A673 (cell line): ENCODE measurements around the gene OVAAL. TPM values are rescaled to one million over a fixed set of nuclear protein-coding genes. Genes with fewer than 3 reads are reported as not detected.

Experiments
- BruUV-seq: library from RNA; stranded (reverse); fragments of 400-500 nt; replicated peaks from 2 replicates; lab custom pipeline; 2021; lab: Mats Ljungman, UMichigan
- CTCF ChIA-PET: fragments of 300-600 bp; sonication (Branson Sonifier 250); formaldehyde crosslinking; loops from one replicate; lab custom pipeline; 2022; ENCODE audit warnings: antibody characterized with exemption; lab: Charles Lee
- POLR2A ChIA-PET: fragments of 300-600 bp; sonication (Branson Sonifier 250); formaldehyde crosslinking; loops from one replicate; lab custom pipeline; 2022; ENCODE audit warnings: antibody characterized with exemption; ENCODE audit not compliant: low non-redundant PET; lab: Charles Lee
- DNase-seq: peaks from one replicate; pipeline ENCODE4 v3.0.0-alpha.2; 2015; ENCODE audit warnings: low spot score
- H3K27ac ChIP-seq: fragments of 200-600 bp; sonication (generic); 2 replicates; pipeline ENCODE4 v1.5.1; 2016; ENCODE audit warnings: mixed run types, low read depth, mild to moderate bottlenecking, mixed read lengths, antibody characterized with exemption, low read length; ENCODE audit not compliant: poor library complexity, severe bottlenecking
- H3K27me3 ChIP-seq: fragments of 200-600 bp; sonication (generic); replicated peaks from 2 replicates; pipeline ENCODE4 v1.6.1; 2017; ENCODE audit warnings: mixed run types, low read depth, mild to moderate bottlenecking, mixed read lengths, antibody characterized with exemption, low read length; ENCODE audit not compliant: insufficient read depth, poor library complexity
- H3K36me3 ChIP-seq: fragments of 200-600 bp; sonication (generic); 2 replicates; pipeline ENCODE4 v1.6.1; 2016; ENCODE audit warnings: mixed run types, mild to moderate bottlenecking, mixed read lengths, antibody characterized with exemption, low read length; ENCODE audit not compliant: insufficient read depth, poor library complexity, severe bottlenecking
- H3K4me1 ChIP-seq: fragments of 200-600 bp; sonication (generic); 2 replicates; pipeline ENCODE4 v1.6.1; 2017; ENCODE audit warnings: mixed run types, mild to moderate bottlenecking, mixed read lengths, antibody characterized with exemption, low read length; ENCODE audit not compliant: insufficient read depth, poor library complexity, severe bottlenecking
- H3K4me3 ChIP-seq: fragments of 200-600 bp; sonication (generic); 2 replicates; pipeline ENCODE4 v1.5.1; 2016; ENCODE audit warnings: low read depth, mixed run types, mild to moderate bottlenecking, mixed read lengths, low read length; ENCODE audit not compliant: poor library complexity, severe bottlenecking
- H3K9me3 ChIP-seq: fragments of 200-600 bp; sonication (generic); 2 replicates; pipeline ENCODE4 v1.6.1; 2016; ENCODE audit warnings: mixed run types, low read depth, mild to moderate bottlenecking, mixed read lengths, antibody characterized with exemption, low read length; ENCODE audit not compliant: poor library complexity, severe bottlenecking
- CTCF ChIP-seq: fragments of 300-800, 200-600 bp; sonication (generic); conservative IDR thresholded peaks from 2 replicates; pipeline ENCODE4 v1.5.1; 2017; ENCODE audit warnings: low read depth, mild to moderate bottlenecking, antibody characterized with exemption, low read length, moderate library complexity, mixed read lengths
- EZH2 ChIP-seq: fragments of 200-600 bp; sonication (generic); IDR thresholded peaks from 2 replicates; pipeline ENCODE4 v1.6.1; 2017; ENCODE audit warnings: borderline replicate concordance, low read depth, mild to moderate bottlenecking, mixed read lengths, antibody characterized with exemption, low read length; ENCODE audit not compliant: poor library complexity, severe bottlenecking
- intact Hi-C: fragments of 100-400 bp; cut with micrococcal nuclease; formaldehyde crosslinking; loops from one replicate; pipeline ENCODE4 v1.10.0; 2022; ENCODE audit not compliant: unreplicated experiment
- total RNA-seq: library from RNA; stranded (reverse); gene quantifications from 2 replicates; pipeline ENCODE4 v1.2.3, GENCODE V29; 2021

OVAAL gene
- total RNA-seq, 1 experiment from 2014 or later, result not detected

DNA sequence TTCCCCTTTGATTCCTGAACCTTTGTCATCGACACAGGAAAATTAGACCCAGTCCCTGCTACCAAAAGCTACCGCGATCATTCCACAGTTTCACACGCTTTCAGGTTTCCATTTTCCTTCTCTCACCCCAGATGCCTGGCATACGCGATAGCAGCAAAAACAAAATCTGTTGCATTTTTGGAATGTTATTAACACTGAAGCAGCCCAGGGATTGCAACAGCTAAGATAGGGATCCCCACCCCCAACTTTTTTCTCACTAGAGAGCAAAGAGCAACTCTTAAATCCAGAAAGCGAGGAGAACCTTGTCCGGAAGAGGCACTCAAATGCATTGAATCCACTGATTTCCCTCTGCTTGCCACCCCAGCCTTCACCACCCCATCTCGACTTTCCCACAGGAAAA, 8.9 kb downstream of the OVAAL start:
- no TSS peak for BruUV-seq
- ChIA-PET CTCF (no interaction called here), POLR2A (no interaction called here)
- Histone ChIP-seq H3K27ac (no peak overlapping the region), H3K9me3 (no peaks in the 10 kb centered on the region), H3K36me3 (no peaks in the 10 kb centered on the region), H3K4me3 (no peak overlapping the region), H3K27me3 (no peaks in the 10 kb centered on the region), H3K4me1 (no peaks in the 10 kb centered on the region)
- no peak for TF ChIP-seq EZH2
- no peak for TF ChIP-seq CTCF
- intact Hi-C loops, result no loop called here
- no peak for DNase-seq

DNA sequence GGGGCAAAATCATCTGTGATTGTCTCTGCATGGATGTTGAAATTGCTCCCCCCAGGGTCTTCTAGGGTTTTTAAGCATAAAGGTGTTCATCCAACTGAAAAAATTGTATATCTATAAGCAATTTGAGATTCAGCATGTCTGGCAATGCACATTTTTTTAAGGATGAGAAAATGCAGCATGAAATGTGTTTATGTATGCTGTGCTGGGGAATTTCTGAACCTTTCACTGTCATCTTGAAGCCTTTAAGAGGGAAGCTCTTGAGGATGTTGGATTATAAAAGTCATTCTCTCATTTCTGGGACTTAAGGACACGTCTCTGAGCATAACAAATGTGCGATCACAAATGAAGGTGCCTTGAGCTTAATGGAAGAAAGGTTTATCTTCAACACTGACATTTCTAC, 9.4 kb downstream of the OVAAL start:
- TF ChIP-seq EZH2, result no peak
- no peak for TF ChIP-seq CTCF
- Histone ChIP-seq H3K9me3 (no peaks in the 10 kb centered on the region), H3K4me1 (no peaks in the 10 kb centered on the region), H3K4me3 (no peak overlapping the region), H3K27ac (no peak overlapping the region), H3K27me3 (no peaks in the 10 kb centered on the region), H3K36me3 (no peaks in the 10 kb centered on the region)
- intact Hi-C loops, result no loop called here
- CTCF ChIA-PET, result no interaction called here
- no TSS peak for BruUV-seq
- no peak for DNase-seq
- POLR2A ChIA-PET, result no interaction called here

DNA sequence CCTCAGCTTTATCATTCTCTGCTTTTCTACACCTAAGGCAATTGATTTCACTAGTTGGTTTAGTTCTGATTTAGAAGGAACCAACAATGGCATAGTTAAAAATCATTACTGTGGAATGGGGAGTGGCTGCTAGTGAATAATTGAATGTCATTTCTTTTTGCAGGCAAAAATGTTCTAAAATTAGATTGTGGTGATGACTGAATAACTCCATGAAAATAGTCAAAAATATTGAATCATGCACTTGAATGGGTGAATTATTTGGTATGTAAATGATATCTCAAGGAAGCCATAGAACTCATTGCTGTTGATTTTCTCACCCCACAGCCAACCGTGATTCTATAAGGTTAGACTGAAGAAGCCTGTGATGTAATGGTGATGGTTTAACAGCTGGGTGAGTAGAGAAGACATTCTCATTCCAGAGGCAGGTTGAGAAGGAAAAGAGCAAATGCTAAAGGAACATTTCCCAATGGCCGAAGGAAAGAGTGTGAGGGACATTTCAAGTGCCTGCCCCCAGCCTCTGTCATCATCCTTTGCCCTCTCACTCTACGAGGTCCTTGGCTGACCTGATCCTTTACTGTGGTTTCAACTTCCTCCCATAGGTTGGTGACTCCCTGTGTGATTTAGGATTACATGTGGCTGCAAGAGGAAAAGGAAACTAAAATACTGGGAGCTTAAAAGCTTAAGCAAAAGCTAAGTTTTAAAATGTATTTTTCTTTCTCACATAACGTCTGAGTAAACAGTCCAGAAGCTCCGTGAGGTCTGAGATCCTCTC, 12.5 kb downstream of the OVAAL start:
- no peak overlapping the region for H3K27ac ChIP-seq
- POLR2A ChIA-PET, result no interaction called here
- BruUV-seq, result no TSS peak
- peaks cover 3% of the 10 kb centered on the region for H3K4me1 ChIP-seq
- H3K4me3 ChIP-seq, result no peak overlapping the region
- no peak for DNase-seq
- no peaks in the 10 kb centered on the region for H3K36me3 ChIP-seq
- no peaks in the 10 kb centered on the region for H3K27me3 ChIP-seq
- TF ChIP-seq EZH2 (no peak), CTCF (no peak)
- H3K9me3 ChIP-seq, result no peaks in the 10 kb centered on the region
- intact Hi-C loops, result no loop called here
- CTCF ChIA-PET, result no interaction called here
